ENCODE results near the gene MPDZ. TPM values are rescaled to one million over a fixed set of nuclear protein-coding genes. Genes with fewer than 3 reads are reported as not detected.

MPDZ gene
- total RNA-seq, 1 donor from 2014 or later = 38.7 TPM

- no peak for DNase-seq
- TF ChIP-seq, protein P1, sequence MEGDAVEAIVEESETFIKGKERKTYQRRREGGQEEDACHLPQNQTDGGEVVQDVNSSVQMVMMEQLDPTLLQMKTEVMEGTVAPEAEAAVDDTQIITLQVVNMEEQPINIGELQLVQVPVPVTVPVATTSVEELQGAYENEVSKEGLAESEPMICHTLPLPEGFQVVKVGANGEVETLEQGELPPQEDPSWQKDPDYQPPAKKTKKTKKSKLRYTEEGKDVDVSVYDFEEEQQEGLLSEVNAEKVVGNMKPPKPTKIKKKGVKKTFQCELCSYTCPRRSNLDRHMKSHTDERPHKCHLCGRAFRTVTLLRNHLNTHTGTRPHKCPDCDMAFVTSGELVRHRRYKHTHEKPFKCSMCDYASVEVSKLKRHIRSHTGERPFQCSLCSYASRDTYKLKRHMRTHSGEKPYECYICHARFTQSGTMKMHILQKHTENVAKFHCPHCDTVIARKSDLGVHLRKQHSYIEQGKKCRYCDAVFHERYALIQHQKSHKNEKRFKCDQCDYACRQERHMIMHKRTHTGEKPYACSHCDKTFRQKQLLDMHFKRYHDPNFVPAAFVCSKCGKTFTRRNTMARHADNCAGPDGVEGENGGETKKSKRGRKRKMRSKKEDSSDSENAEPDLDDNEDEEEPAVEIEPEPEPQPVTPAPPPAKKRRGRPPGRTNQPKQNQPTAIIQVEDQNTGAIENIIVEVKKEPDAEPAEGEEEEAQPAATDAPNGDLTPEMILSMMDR (IDR thresholded peaks at IDR 0.05; ENCODE audit: partially characterized antibody, unreplicated experiment) = no peak
- Mint-ChIP-seq H3K4me3 (ENCODE audit: unreplicated experiment) (no peak overlapping the region), H3K36me3 (ENCODE audit: unreplicated experiment) (no peaks in the 10 kb centered on the region), H3K9me3 (ENCODE audit: unreplicated experiment) (peaks cover 8% of the 10 kb centered on the region), H3K27ac (ENCODE audit: unreplicated experiment) (no peak overlapping the region), H3K4me1 (ENCODE audit: low read depth, unreplicated experiment) (peaks cover 15% of the 10 kb centered on the region), H3K27me3 (ENCODE audit: unreplicated experiment) (peaks cover 5% of the 10 kb centered on the region)
Measured at GRCh38 chr9:13274886-13275641, 4.4 kb downstream of the MPDZ start.

- Mint-ChIP-seq H3K4me1 (ENCODE audit: low read depth, unreplicated experiment) (peaks cover 45% of the 10 kb centered on the region), H3K9me3 (ENCODE audit: unreplicated experiment) (no peaks in the 10 kb centered on the region), H3K36me3 (ENCODE audit: unreplicated experiment) (no peaks in the 10 kb centered on the region), H3K4me3 (ENCODE audit: unreplicated experiment) (no peak overlapping the region), H3K27me3 (ENCODE audit: unreplicated experiment) (no peaks in the 10 kb centered on the region), H3K27ac (ENCODE audit: unreplicated experiment) (no peak overlapping the region)
- no peak for DNase-seq
- TF ChIP-seq, protein P1 (IDR thresholded peaks at IDR 0.05; ENCODE audit: partially characterized antibody, unreplicated experiment) = no peak
Measured at GRCh38 chr9:13270734-13271133, 8.8 kb downstream of the MPDZ start.

DNA sequence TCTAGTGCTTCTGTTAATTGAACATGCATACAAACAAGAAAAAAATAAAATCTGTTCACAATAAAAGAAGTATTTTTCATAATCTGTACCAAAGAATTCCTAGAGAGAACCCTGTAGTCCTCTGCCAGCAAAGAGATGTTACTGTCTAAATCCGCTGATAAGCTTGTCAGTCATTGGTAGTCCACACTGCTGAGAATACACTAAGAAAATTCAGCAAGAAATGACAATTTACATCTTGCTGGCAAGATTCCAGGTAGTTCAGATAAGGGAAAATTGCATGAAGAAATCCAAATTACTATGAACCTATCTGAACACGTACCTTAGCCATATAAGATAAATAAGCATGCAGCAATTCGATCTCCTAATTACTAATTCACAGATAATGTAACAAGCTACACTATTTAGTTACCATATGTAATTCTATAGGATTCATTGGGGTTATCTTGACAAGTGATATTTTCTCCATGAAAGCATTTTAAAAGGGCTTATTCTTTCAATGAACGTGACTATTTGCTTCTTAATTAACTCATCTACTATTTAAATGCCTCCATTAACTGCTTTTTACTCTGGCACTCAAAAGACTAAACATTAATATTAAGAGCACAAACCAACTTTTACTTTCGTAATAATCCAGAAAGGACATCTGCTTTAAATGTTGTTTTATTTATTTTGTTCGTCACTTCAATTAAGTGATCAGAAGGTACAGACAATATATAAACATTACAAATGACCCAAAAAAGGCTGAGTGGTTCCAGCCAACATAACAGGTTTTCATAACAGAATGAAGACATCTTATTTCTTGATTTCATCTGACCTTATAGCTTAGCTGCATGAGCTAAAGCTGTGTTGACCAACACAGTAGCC lies 9.7 kb downstream of the MPDZ start:
- no peaks in the 10 kb centered on the region for H3K27me3 Mint-ChIP-seq (ENCODE audit: unreplicated experiment)
- no peak overlapping the region for H3K27ac Mint-ChIP-seq (ENCODE audit: unreplicated experiment)
- H3K4me1 Mint-ChIP-seq (ENCODE audit: low read depth, unreplicated experiment) = peaks cover 52% of the 10 kb centered on the region

DNA sequence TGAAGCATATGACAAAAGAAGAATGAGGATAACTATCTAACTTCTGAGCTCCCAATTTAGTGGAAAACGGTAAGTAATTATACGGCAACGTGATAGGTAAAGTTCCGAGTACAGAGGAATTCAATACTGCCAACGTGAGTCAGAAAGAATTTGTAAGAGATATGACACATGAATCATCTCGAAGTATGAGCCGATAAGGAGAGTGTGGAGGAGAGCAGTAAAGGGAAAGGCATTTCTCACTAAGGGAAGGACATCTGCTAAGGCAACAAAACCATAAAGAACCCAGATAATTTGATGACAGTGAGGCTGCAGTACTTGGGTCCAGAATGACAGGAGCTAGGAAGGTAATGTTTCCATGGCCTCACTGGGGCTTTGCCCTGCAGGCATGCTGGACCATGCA lies 11.0 kb downstream of the MPDZ start:
- H3K27me3 Mint-ChIP-seq (ENCODE audit: unreplicated experiment) = no peaks in the 10 kb centered on the region
- TF ChIP-seq, protein P1 (IDR thresholded peaks at IDR 0.05; ENCODE audit: partially characterized antibody, unreplicated experiment) = no peak
- H3K27ac Mint-ChIP-seq (ENCODE audit: unreplicated experiment) = no peak overlapping the region
- no peaks in the 10 kb centered on the region for H3K9me3 Mint-ChIP-seq (ENCODE audit: unreplicated experiment)
- DNase-seq = no peak
- no peaks in the 10 kb centered on the region for H3K36me3 Mint-ChIP-seq (ENCODE audit: unreplicated experiment)
- H3K4me3 Mint-ChIP-seq (ENCODE audit: unreplicated experiment) = no peak overlapping the region
- H3K4me1 Mint-ChIP-seq (ENCODE audit: low read depth, unreplicated experiment) = peaks cover 55% of the 10 kb centered on the region

More for the DNA sequence above, 9.7 kb downstream of the MPDZ start:
- no peaks in the 10 kb centered on the region for H3K9me3 Mint-ChIP-seq (ENCODE audit: unreplicated experiment)
- DNase-seq = no peak
- H3K36me3 Mint-ChIP-seq (ENCODE audit: unreplicated experiment) = no peaks in the 10 kb centered on the region
- H3K4me3 Mint-ChIP-seq (ENCODE audit: unreplicated experiment) = no peak overlapping the region
- TF ChIP-seq, protein P1 (IDR thresholded peaks at IDR 0.05; ENCODE audit: partially characterized antibody, unreplicated experiment) = no peak

DNA sequence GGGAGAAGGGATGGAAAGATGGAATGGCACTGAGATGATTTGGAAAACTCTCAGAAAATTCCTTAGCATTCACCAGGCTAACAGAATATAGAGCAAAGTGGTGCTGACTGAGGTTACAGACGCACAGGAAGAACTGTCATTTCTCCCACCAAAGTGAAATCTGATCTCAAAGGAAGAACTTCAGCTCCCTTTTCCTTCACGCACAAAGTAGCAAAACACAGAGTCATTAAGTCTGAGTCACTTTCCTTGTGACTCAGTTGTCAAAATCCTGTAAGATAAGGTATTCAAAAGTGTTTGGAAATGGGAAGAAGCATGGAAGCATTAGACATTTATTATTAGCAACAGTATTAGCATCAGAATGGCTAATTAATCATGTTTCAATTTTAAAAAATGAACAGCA lies 11.7 kb downstream of the MPDZ start:
- no peaks in the 10 kb centered on the region for H3K27me3 Mint-ChIP-seq (ENCODE audit: unreplicated experiment)
- TF ChIP-seq, protein P1 (IDR thresholded peaks at IDR 0.05; ENCODE audit: partially characterized antibody, unreplicated experiment) = no peak
- no peaks in the 10 kb centered on the region for H3K36me3 Mint-ChIP-seq (ENCODE audit: unreplicated experiment)
- H3K9me3 Mint-ChIP-seq (ENCODE audit: unreplicated experiment) = no peaks in the 10 kb centered on the region
- H3K4me3 Mint-ChIP-seq (ENCODE audit: unreplicated experiment) = no peak overlapping the region
- DNase-seq = no peak
- no peak overlapping the region for H3K27ac Mint-ChIP-seq (ENCODE audit: unreplicated experiment)
- peaks cover 55% of the 10 kb centered on the region for H3K4me1 Mint-ChIP-seq (ENCODE audit: low read depth, unreplicated experiment)

Measured in glutamatergic neuron (in vitro differentiated cells).